ENCODE data around the gene HOATZ.

DNA sequence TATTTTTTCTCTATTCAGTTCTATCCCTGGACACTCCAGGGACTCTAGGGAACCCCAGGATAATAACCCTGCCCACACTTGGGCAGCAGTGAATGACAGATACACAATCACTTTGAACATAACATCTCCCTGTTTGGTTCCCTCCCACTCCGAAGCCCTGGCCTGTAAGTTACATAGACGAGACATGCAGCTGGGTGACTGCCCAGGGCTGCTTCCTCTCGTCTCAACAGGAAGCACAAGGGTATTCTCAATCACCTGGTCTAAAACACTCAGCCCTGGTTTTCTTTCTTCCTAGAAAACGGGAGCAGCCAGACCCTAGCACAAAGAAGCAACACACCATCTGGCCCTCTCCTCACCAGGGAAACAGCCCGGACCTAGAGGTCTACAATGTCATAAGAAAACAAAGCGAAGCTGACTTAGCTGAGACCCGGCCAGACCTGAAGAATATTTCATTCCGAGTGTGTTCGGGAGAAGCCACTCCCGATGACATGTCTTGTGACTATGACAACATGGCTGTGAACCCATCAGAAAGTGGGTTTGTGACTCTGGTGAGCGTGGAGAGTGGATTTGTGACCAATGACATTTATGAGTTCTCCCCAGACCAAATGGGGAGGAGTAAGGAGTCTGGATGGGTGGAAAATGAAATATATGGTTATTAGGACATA, 45.4 kb downstream of the HOATZ start:
- TF ChIP-seq, protein P1, sequence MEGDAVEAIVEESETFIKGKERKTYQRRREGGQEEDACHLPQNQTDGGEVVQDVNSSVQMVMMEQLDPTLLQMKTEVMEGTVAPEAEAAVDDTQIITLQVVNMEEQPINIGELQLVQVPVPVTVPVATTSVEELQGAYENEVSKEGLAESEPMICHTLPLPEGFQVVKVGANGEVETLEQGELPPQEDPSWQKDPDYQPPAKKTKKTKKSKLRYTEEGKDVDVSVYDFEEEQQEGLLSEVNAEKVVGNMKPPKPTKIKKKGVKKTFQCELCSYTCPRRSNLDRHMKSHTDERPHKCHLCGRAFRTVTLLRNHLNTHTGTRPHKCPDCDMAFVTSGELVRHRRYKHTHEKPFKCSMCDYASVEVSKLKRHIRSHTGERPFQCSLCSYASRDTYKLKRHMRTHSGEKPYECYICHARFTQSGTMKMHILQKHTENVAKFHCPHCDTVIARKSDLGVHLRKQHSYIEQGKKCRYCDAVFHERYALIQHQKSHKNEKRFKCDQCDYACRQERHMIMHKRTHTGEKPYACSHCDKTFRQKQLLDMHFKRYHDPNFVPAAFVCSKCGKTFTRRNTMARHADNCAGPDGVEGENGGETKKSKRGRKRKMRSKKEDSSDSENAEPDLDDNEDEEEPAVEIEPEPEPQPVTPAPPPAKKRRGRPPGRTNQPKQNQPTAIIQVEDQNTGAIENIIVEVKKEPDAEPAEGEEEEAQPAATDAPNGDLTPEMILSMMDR (IDR thresholded peaks at IDR 0.05): no peak
- TF ChIP-seq POLR2A (IDR thresholded peaks at IDR 0.05) (no peak), POLR2AphosphoS5 (IDR thresholded peaks at IDR 0.05) (no peak)

All from transverse colon (tissue), 4 donors.